ENCODE data around the gene TNFRSF1B. TPM values are rescaled to one million over a fixed set of nuclear protein-coding genes. Genes with fewer than 3 reads are reported as not detected.

Gene TNFRSF1B
- total RNA-seq, 2 experiments from 2014 or later = 173 to 191 TPM

DNA sequence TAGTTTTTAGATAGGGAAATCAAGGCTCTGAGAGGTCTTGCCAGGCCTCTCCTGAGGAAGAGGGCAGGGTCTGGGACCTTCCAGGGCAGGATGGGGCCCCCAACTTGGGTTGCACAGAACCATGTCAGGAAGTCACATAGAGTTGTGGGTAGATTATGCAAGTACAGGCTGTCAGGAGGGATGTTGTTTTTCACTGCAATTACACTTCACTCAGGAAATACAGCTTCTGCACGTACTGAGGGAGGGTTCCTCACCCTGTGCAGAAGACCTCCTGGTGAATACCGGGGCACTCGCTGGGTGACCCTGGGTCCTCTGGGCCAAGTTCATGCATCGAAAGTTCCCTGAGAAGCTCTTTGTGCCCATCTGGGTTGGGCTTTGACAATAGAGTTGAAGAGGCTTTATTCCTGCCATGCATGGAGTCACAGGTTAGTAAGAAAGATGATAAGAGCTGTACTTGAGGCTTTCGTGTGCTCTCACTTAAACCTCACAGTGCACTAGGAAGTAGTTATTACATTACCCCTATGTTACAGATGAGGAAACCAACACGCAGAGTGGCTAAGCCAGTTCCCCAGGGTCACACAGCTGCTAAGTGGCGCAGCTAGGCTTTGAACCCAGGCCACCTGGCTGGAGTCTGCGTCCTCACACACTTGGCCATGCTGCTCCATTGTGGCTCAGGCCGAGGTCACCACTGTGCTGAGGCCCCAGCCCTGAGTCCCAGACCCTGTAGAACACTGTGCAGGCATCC, 16.2 kb upstream of the TNFRSF1B start:
- ATAC-seq = peak; percentile 62
- H3K27ac Mint-ChIP-seq = peak overlapping the region; percentile 93
- POLR2A ChIA-PET = interaction anchor here (0.8 to 4.6 kb wide), 11 partner anchors 9 to 454 kb away, joined by 3 to 24 read pairs (median 4); partner anchors contain the start of gene TNFRSF1B
- TF ChIP-seq, protein P1, sequence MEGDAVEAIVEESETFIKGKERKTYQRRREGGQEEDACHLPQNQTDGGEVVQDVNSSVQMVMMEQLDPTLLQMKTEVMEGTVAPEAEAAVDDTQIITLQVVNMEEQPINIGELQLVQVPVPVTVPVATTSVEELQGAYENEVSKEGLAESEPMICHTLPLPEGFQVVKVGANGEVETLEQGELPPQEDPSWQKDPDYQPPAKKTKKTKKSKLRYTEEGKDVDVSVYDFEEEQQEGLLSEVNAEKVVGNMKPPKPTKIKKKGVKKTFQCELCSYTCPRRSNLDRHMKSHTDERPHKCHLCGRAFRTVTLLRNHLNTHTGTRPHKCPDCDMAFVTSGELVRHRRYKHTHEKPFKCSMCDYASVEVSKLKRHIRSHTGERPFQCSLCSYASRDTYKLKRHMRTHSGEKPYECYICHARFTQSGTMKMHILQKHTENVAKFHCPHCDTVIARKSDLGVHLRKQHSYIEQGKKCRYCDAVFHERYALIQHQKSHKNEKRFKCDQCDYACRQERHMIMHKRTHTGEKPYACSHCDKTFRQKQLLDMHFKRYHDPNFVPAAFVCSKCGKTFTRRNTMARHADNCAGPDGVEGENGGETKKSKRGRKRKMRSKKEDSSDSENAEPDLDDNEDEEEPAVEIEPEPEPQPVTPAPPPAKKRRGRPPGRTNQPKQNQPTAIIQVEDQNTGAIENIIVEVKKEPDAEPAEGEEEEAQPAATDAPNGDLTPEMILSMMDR (IDR thresholded peaks at IDR 0.05) = no peak
- H3K4me3 Mint-ChIP-seq = peak overlapping the region; percentile 61
- CTCF ChIA-PET = interaction anchor here (0.8 to 2.9 kb wide), 8 partner anchors 11 to 60 kb away, joined by 3 to 30 read pairs (median 4); partner anchors contain the start of gene TNFRSF1B
- H3K9me3 Mint-ChIP-seq = peaks cover 19% of the 10 kb centered on the region
- intact Hi-C loops (cut with micrococcal nuclease) = no loop called here
- H3K27me3 Mint-ChIP-seq = no peaks in the 10 kb centered on the region
- peaks cover 29% of the 10 kb centered on the region for H3K36me3 Mint-ChIP-seq (ENCODE audit: low read depth)
- DNase-seq = peak; percentile 39
- peaks cover 87% of the 10 kb centered on the region for H3K4me1 Mint-ChIP-seq (ENCODE audit: low read depth)

DNA sequence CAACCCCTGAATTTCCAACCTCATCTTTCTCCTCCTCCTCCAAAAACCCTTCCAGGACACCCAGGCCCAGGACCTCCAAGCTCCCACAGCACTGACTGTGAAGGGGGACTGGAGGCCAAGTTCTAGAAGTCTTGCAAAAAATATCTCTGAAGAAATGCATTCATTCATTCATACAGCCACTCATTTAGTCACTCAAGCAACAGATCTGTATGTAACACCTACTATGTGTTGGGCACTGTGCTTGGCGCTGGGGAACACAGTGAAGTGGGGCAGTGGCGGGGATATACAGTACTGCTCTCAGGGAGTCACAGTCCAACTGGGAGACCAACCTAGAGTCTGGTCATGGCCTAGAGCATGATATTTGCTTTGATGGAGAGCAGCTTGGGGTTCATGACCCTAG, 15.3 kb upstream of the TNFRSF1B start:
- peaks cover 20% of the 10 kb centered on the region for H3K9me3 Mint-ChIP-seq
- no peaks in the 10 kb centered on the region for H3K27me3 Mint-ChIP-seq
- H3K4me3 Mint-ChIP-seq = no peak overlapping the region
- intact Hi-C loops (cut with micrococcal nuclease) = no loop called here
- peaks cover 89% of the 10 kb centered on the region for H3K4me1 Mint-ChIP-seq (ENCODE audit: low read depth)
- peak overlapping the region; percentile 93 for H3K27ac Mint-ChIP-seq
- POLR2A ChIA-PET = interaction anchor here (0.9 to 4.6 kb wide), 5 partner anchors 10 to 242 kb away, joined by 3 to 24 read pairs (median 4); partner anchors contain the start of gene TNFRSF1B
- ATAC-seq = no peak
- no peak for DNase-seq
- peaks cover 29% of the 10 kb centered on the region for H3K36me3 Mint-ChIP-seq (ENCODE audit: low read depth)
- CTCF ChIA-PET = interaction anchor here (1.0 to 2.9 kb wide), 5 partner anchors 10 to 58 kb away, joined by 3 to 13 read pairs (median 3); no protein-coding TSS in a partner anchor
- TF ChIP-seq, protein P1 (IDR thresholded peaks at IDR 0.05) = no peak

DNA sequence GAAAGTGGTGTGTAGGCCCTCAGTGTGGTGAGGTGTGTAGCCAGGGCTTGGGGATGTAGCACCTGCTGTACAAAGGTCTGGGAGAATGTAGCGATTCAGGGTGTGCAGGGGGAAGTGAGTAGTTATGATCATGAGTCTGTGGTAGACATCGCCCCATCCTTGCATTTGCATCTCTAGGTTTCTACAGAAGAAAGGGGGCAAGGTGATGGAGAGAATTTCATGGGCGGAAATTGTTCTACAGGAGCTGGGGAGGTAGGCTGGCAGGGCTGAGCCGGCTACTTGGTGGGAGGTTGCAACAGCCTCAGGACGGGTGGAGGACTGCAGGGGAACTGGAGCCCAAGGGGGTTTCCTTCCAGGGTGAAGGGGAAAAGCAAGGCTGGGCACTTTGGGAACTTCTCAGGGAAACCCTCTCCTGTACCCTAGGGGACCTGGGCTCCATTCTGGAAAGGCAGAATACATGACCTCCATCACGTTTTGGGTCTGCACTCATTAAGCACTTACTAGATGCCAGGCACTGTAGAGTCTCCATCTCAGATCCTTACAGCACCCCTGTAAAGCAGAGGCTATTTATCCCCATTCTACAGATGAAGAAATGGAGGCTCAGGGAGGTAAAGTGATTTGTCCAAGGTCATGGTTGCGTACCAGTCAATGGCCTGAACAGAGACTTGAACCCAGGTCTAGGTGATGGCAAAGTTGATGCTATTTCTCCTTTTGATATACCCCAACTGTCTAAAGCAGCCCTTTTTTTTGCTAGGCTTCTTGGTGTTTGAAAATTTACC, 14.5 kb upstream of the TNFRSF1B start:
- Mint-ChIP-seq H3K36me3 (ENCODE audit: low read depth) (peaks cover 29% of the 10 kb centered on the region), H3K27ac (peak overlapping the region; percentile 93), H3K4me1 (ENCODE audit: low read depth) (peaks cover 89% of the 10 kb centered on the region), H3K9me3 (peaks cover 20% of the 10 kb centered on the region), H3K27me3 (no peaks in the 10 kb centered on the region), H3K4me3 (no peak overlapping the region)
- TF ChIP-seq, protein P1 (IDR thresholded peaks at IDR 0.05) = no peak
- ChIA-PET CTCF (interaction anchor here (1.0 to 2.9 kb wide), 5 partner anchors 9 to 57 kb away, joined by 3 to 13 read pairs (median 3); no protein-coding TSS in a partner anchor), POLR2A (interaction anchor here (0.9 to 4.6 kb wide), 7 partner anchors 11 to 244 kb away, joined by 3 to 24 read pairs (median 4); partner anchors contain the start of gene TNFRSF1B)
- peak; percentile 52 for ATAC-seq
- peak; percentile 40 for DNase-seq
- intact Hi-C loops (cut with micrococcal nuclease) = no loop called here

DNA sequence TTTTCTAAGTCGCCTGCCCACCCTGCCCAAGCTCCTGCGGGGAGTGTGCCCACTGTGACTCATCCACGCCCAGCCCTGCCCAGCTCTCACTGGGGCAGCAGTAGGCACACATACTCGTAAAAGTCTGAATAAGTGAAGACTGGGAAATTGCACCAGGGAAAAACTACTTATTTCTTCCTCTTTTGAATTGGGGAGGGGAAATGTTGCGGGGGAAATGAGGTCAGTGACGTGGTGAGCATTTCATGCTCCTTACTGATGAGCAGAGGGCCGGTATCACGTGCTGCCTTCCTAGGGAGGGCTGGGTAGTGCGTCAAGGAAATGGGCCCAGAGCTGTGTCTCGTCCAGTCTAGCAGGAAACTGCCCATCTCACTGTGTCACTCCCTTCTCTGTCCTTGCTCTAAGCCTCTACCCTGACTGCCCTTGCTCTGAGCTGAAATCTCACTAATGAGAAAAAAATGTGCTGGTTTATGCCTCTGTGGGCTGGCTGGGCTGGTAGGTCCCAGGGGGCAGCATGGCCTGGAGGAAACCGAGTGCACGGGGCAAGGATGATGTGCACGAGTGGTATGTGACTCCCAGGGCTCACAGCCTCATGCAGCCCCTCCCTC, 13.5 kb upstream of the TNFRSF1B start:
- Mint-ChIP-seq H3K9me3 (peaks cover 20% of the 10 kb centered on the region), H3K36me3 (ENCODE audit: low read depth) (peaks cover 29% of the 10 kb centered on the region), H3K27me3 (no peaks in the 10 kb centered on the region), H3K4me1 (ENCODE audit: low read depth) (peaks cover 89% of the 10 kb centered on the region), H3K4me3 (no peak overlapping the region), H3K27ac (peak overlapping the region; percentile 25)
- CTCF ChIA-PET = interaction anchor here (2.7 kb wide), 1 partner anchor 29 kb away, joined by 12 read pairs; no protein-coding TSS in a partner anchor
- intact Hi-C loops (cut with micrococcal nuclease) = no loop called here
- DNase-seq = peak; percentile 32
- TF ChIP-seq, protein P1 (IDR thresholded peaks at IDR 0.05) = no peak
- POLR2A ChIA-PET = interaction anchor here (0.9 to 1.4 kb wide), 3 partner anchors 13 to 245 kb away, joined by 4 to 5 read pairs (median 4); partner anchors contain the start of gene TNFRSF1B
- ATAC-seq = peak; percentile 3
